HEK293 (cell line): ENCODE data around the gene MLLT1.
A peak's percentile ranks its signal among the peaks of the same experiment; 100 is the strongest.

ENCODE experiments used
- CTCF ChIA-PET: fragments of 350-600 bp; formaldehyde crosslinking; extraction: SDS; loops from one replicate; lab custom pipeline; 2021; ENCODE audit warnings: antibody characterized with exemption; lab: Yijun Ruan, JAX
- POLR2A ChIA-PET: fragments of 300-600 bp; formaldehyde crosslinking; extraction: SDS; loops from one replicate; lab custom pipeline; 2020; ENCODE audit warnings: antibody characterized with exemption, inconsistent platforms; lab: Yijun Ruan, JAX
- H3K27ac ChIP-seq: fragments of 200-500 bp; sonication (Bioruptor generic); 2 replicates; pipeline ENCODE4 v1.5.1; 2014; ENCODE audit warnings: low read depth, low read length, control low read depth, inconsistent platforms; ENCODE audit errors: extremely low read depth
- H3K36me3 ChIP-seq, 2 experiments: fragments of 200-500 bp in 1 of 2; sonication (Bioruptor generic) in 1 of 2; 1 replicate in 1 of 2; 2 replicates in 1 of 2; pipeline ENCODE4 v1.5.1; 2014 to 2017; ENCODE audit warnings: inconsistent platforms in 2 of 2, low read length in 2 of 2; ENCODE audit not compliant: control insufficient read depth in 2 of 2, insufficient read depth in 1 of 2
- H3K4me1 ChIP-seq: fragments of 200-500 bp; sonication (Bioruptor generic); 2 replicates; pipeline ENCODE4 v1.5.1; 2014; ENCODE audit warnings: mild to moderate bottlenecking, low read length, inconsistent platforms; ENCODE audit not compliant: control insufficient read depth, insufficient read depth
- H3K4me3 ChIP-seq: 2 replicates; pipeline ENCODE4 v1.5.1; 2011; ENCODE audit warnings: low read depth, mild to moderate bottlenecking, control low read depth, low read length, moderate library complexity
- H3K9me3 ChIP-seq: fragments of 200-500 bp; sonication (Bioruptor generic); 2 replicates; pipeline ENCODE4 v1.5.1; 2014; ENCODE audit warnings: low read depth, low read length, inconsistent platforms; ENCODE audit not compliant: control insufficient read depth, insufficient read depth
- AEBP2 ChIP-seq: fragments of 450-650 bp; formaldehyde crosslinking; IDR thresholded peaks from 2 replicates; pipeline ENCODE4 v1.5.1; 2016; ENCODE audit warnings: missing biosample characterization, missing genetic modification characterization, borderline replicate concordance
- EGR2 ChIP-seq: fragments of 450-650 bp; formaldehyde crosslinking; IDR thresholded peaks from 2 replicates; pipeline ENCODE4 v1.5.1; 2016; ENCODE audit warnings: low read depth, missing biosample characterization, missing genetic modification characterization
- SP3 ChIP-seq: fragments of 450-650 bp; formaldehyde crosslinking; IDR thresholded peaks from 2 replicates; pipeline ENCODE4 v1.5.1; 2016; ENCODE audit warnings: missing biosample characterization, missing genetic modification characterization
- YY2 ChIP-seq: fragments of 450-650 bp; formaldehyde crosslinking; IDR thresholded peaks from 2 replicates; pipeline ENCODE4 v1.5.1; 2016; ENCODE audit warnings: missing biosample characterization, missing genetic modification characterization
- ZBTB17 ChIP-seq: fragments of 450-650 bp; formaldehyde crosslinking; IDR thresholded peaks from 2 replicates; pipeline ENCODE4 v1.5.1; 2016; ENCODE audit warnings: missing biosample characterization, missing genetic modification characterization
- ZEB2 ChIP-seq: fragments of 450-650 bp; formaldehyde crosslinking; IDR thresholded peaks from 2 replicates; pipeline ENCODE4 v1.5.1; 2016; ENCODE audit warnings: missing biosample characterization, missing genetic modification characterization
- ZNF155 ChIP-seq: fragments of 450-650 bp; formaldehyde crosslinking; IDR thresholded peaks from 2 replicates; pipeline ENCODE4 v1.5.1; 2016; ENCODE audit warnings: missing biosample characterization, missing genetic modification characterization
- ZNF157 ChIP-seq: fragments of 450-650 bp; formaldehyde crosslinking; IDR thresholded peaks from 2 replicates; pipeline ENCODE4 v1.5.1; 2016; ENCODE audit warnings: missing biosample characterization, missing genetic modification characterization
- ZNF248 ChIP-seq: fragments of 450-650 bp; formaldehyde crosslinking; IDR thresholded peaks from 2 replicates; pipeline ENCODE4 v1.5.1; 2017; ENCODE audit warnings: missing biosample characterization, missing genetic modification characterization
- ZNF311 ChIP-seq: fragments of 450-650 bp; formaldehyde crosslinking; IDR thresholded peaks from 2 replicates; pipeline ENCODE4 v1.5.1; 2017; ENCODE audit warnings: missing biosample characterization, missing genetic modification characterization, borderline replicate concordance
- ZNF366 ChIP-seq: fragments of 450-650 bp; formaldehyde crosslinking; conservative IDR thresholded peaks from 2 replicates; pipeline ENCODE4 v1.5.1; 2016; ENCODE audit warnings: missing biosample characterization, missing genetic modification characterization
- ZNF398 ChIP-seq: fragments of 450-650 bp; formaldehyde crosslinking; IDR thresholded peaks from 2 replicates; pipeline ENCODE4 v1.5.1; 2017; ENCODE audit warnings: missing biosample characterization, missing genetic modification characterization
- ZNF423 ChIP-seq: fragments of 450-650 bp; formaldehyde crosslinking; IDR thresholded peaks from 2 replicates; pipeline ENCODE4 v1.5.1; 2016; ENCODE audit warnings: missing biosample characterization, missing genetic modification characterization
- ZNF426 ChIP-seq: fragments of 450-650 bp; formaldehyde crosslinking; IDR thresholded peaks from 2 replicates; pipeline ENCODE4 v1.5.1; 2017; ENCODE audit warnings: missing biosample characterization, missing genetic modification characterization, mild to moderate bottlenecking, inconsistent platforms, moderate library complexity
- ZNF510 ChIP-seq: fragments of 450-650 bp; formaldehyde crosslinking; IDR thresholded peaks from 2 replicates; pipeline ENCODE4 v1.5.1; 2018; ENCODE audit warnings: mild to moderate bottlenecking, missing genetic modification characterization, missing biosample characterization; ENCODE audit not compliant: insufficient replicate concordance
- ZNF529 ChIP-seq: fragments of 450-650 bp; formaldehyde crosslinking; IDR thresholded peaks from 2 replicates; pipeline ENCODE4 v1.5.1; 2017; ENCODE audit warnings: missing genetic modification characterization, missing biosample characterization; ENCODE audit not compliant: insufficient replicate concordance
- ZNF560 ChIP-seq: fragments of 450-650 bp; formaldehyde crosslinking; IDR thresholded peaks from 2 replicates; pipeline ENCODE4 v1.5.1; 2017; ENCODE audit warnings: missing biosample characterization, missing genetic modification characterization, borderline replicate concordance
- ZNF621 ChIP-seq: fragments of 450-650 bp; formaldehyde crosslinking; IDR thresholded peaks from 2 replicates; pipeline ENCODE4 v1.5.1; 2017; ENCODE audit warnings: missing biosample characterization, missing genetic modification characterization
- ZNF843 ChIP-seq: fragments of 450-650 bp; formaldehyde crosslinking; IDR thresholded peaks from 2 replicates; pipeline ENCODE4 v1.5.1; 2016; ENCODE audit warnings: missing biosample characterization, missing genetic modification characterization
- TF ChIP-seq, protein P1 (sequence below): fragments of 450-650 bp; formaldehyde crosslinking; IDR thresholded peaks from 2 replicates; pipeline ENCODE4 v1.5.1; 2016; ENCODE audit warnings: missing biosample characterization, missing genetic modification characterization
- TF ChIP-seq, protein P2 (sequence below): fragments of 450-650 bp; formaldehyde crosslinking; IDR thresholded peaks from 2 replicates; pipeline ENCODE4 v1.5.1; 2016; ENCODE audit warnings: missing biosample characterization, missing genetic modification characterization, borderline replicate concordance

MLLT1 gene

GRCh38 chr19:6210091-6210490, 69.7 kb downstream of the MLLT1 start:
- TF ChIP-seq ZNF510 (tag by site-specific recombination) (no peak), ZNF426 (tag by site-specific recombination) (no peak), ZNF366 (tag by site-specific recombination) (no peak), YY2 (tag by site-specific recombination) (no peak)
- TF ChIP-seq, protein P1, sequence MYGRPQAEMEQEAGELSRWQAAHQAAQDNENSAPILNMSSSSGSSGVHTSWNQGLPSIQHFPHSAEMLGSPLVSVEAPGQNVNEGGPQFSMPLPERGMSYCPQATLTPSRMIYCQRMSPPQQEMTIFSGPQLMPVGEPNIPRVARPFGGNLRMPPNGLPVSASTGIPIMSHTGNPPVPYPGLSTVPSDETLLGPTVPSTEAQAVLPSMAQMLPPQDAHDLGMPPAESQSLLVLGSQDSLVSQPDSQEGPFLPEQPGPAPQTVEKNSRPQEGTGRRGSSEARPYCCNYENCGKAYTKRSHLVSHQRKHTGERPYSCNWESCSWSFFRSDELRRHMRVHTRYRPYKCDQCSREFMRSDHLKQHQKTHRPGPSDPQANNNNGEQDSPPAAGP (tag by site-specific recombination) = no peak
- CTCF ChIA-PET = no interaction called here
- Histone ChIP-seq H3K4me1 (no peaks in the 10 kb centered on the region), H3K4me3 (no peak overlapping the region), H3K9me3 (no peaks in the 10 kb centered on the region), H3K36me3 (peaks cover 0 to 11% of the 10 kb centered on the region in 2 experiments; a peak in 2 of 3 replicates), H3K27ac (no peak overlapping the region)
- POLR2A ChIA-PET = no interaction called here

GRCh38 chr19:6209680-6210079, 70.1 kb downstream of the MLLT1 start:
- Histone ChIP-seq H3K4me1 (no peaks in the 10 kb centered on the region), H3K4me3 (no peak overlapping the region), H3K27ac (no peak overlapping the region), H3K9me3 (no peaks in the 10 kb centered on the region), H3K36me3 (peaks cover 0 to 9% of the 10 kb centered on the region in 2 experiments; a peak in 2 of 3 replicates)
- CTCF ChIA-PET = interaction anchor here (0.8 kb wide), 1 partner anchor 83 kb away, joined by 3 read pairs; no protein-coding TSS in a partner anchor
- TF ChIP-seq ZNF311 (tag by site-specific recombination) (peak; percentile 31; the same call in 1 of the 2 replicates), ZNF366 (tag by site-specific recombination) (peak; percentile 100), ZNF248 (peak; percentile 79; the same call in 1 of the 2 replicates), ZNF529 (tag by site-specific recombination) (no peak), ZBTB17 (peak; percentile 99), EGR2 (tag by site-specific recombination) (peak; percentile 54), ZNF621 (no peak)
- POLR2A ChIA-PET = no interaction called here

GRCh38 chr19:6209233-6209632, 70.5 kb downstream of the MLLT1 start:
- no peaks in the 10 kb centered on the region for H3K9me3 ChIP-seq
- no peak overlapping the region for H3K4me3 ChIP-seq
- ChIA-PET CTCF (interaction anchor here (0.8 kb wide), 1 partner anchor 83 kb away, joined by 3 read pairs; no protein-coding TSS in a partner anchor), POLR2A (no interaction called here)
- H3K36me3 ChIP-seq = peaks cover 0 to 9% of the 10 kb centered on the region in 2 experiments; a peak in 2 of 3 replicates
- H3K4me1 ChIP-seq = no peaks in the 10 kb centered on the region
- H3K27ac ChIP-seq = no peak overlapping the region
- TF ChIP-seq, protein P2, sequence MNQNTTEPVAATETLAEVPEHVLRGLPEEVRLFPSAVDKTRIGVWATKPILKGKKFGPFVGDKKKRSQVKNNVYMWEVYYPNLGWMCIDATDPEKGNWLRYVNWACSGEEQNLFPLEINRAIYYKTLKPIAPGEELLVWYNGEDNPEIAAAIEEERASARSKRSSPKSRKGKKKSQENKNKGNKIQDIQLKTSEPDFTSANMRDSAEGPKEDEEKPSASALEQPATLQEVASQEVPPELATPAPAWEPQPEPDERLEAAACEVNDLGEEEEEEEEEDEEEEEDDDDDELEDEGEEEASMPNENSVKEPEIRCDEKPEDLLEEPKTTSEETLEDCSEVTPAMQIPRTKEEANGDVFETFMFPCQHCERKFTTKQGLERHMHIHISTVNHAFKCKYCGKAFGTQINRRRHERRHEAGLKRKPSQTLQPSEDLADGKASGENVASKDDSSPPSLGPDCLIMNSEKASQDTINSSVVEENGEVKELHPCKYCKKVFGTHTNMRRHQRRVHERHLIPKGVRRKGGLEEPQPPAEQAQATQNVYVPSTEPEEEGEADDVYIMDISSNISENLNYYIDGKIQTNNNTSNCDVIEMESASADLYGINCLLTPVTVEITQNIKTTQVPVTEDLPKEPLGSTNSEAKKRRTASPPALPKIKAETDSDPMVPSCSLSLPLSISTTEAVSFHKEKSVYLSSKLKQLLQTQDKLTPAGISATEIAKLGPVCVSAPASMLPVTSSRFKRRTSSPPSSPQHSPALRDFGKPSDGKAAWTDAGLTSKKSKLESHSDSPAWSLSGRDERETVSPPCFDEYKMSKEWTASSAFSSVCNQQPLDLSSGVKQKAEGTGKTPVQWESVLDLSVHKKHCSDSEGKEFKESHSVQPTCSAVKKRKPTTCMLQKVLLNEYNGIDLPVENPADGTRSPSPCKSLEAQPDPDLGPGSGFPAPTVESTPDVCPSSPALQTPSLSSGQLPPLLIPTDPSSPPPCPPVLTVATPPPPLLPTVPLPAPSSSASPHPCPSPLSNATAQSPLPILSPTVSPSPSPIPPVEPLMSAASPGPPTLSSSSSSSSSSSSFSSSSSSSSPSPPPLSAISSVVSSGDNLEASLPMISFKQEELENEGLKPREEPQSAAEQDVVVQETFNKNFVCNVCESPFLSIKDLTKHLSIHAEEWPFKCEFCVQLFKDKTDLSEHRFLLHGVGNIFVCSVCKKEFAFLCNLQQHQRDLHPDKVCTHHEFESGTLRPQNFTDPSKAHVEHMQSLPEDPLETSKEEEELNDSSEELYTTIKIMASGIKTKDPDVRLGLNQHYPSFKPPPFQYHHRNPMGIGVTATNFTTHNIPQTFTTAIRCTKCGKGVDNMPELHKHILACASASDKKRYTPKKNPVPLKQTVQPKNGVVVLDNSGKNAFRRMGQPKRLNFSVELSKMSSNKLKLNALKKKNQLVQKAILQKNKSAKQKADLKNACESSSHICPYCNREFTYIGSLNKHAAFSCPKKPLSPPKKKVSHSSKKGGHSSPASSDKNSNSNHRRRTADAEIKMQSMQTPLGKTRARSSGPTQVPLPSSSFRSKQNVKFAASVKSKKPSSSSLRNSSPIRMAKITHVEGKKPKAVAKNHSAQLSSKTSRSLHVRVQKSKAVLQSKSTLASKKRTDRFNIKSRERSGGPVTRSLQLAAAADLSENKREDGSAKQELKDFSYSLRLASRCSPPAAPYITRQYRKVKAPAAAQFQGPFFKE = no peak
- no peak for TF ChIP-seq ZNF843 (tag by site-specific recombination)
- TF ChIP-seq SP3 (tag by site-specific recombination) = no peak
- no peak for TF ChIP-seq ZEB2 (tag by site-specific recombination)
- TF ChIP-seq ZNF157 = no peak
- TF ChIP-seq ZNF398 (tag by site-specific recombination) = no peak
- no peak for TF ChIP-seq AEBP2 (tag by site-specific recombination)
- no peak for TF ChIP-seq ZNF155 (tag by site-specific recombination)
- no peak for TF ChIP-seq ZNF560
- no peak for TF ChIP-seq ZNF423 (tag by site-specific recombination)
